Osteocyte (in vitro differentiated cells): ENCODE data around the gene PAIP1. TPM values are rescaled to one million over a fixed set of nuclear protein-coding genes. Genes with fewer than 3 reads are reported as not detected.
"Not testable (repeated sequence)": the region's sequence is repeated elsewhere in the genome, so short reads cannot be mapped to it uniquely, and the experiment has no call there.

Experiments used
- DNase-seq: peaks from one replicate; pipeline ENCODE4 v3.0.0; 2021; ENCODE audit warnings: mixed read lengths; ENCODE audit not compliant: unreplicated experiment; ENCODE audit errors: extremely low spot score
- H3K27ac Mint-ChIP-seq: one replicate; pipeline ENCODE4 v1.8.0; 2021; ENCODE audit warnings: mild to moderate bottlenecking, mixed read lengths; ENCODE audit not compliant: unreplicated experiment
- H3K27me3 Mint-ChIP-seq: one replicate; pipeline ENCODE4 v1.8.0; 2021; ENCODE audit warnings: mixed read lengths; ENCODE audit not compliant: unreplicated experiment
- H3K36me3 Mint-ChIP-seq: one replicate; pipeline ENCODE4 v1.8.0; 2021; ENCODE audit warnings: mixed read lengths; ENCODE audit not compliant: unreplicated experiment
- H3K4me1 Mint-ChIP-seq: one replicate; pipeline ENCODE4 v1.8.0; 2021; ENCODE audit warnings: mixed read lengths; ENCODE audit not compliant: unreplicated experiment
- H3K4me3 Mint-ChIP-seq: one replicate; pipeline ENCODE4 v1.8.0; 2021; ENCODE audit warnings: mild to moderate bottlenecking, moderate library complexity, mixed read lengths; ENCODE audit not compliant: unreplicated experiment
- H3K9me3 Mint-ChIP-seq: one replicate; pipeline ENCODE4 v1.8.0; 2021; ENCODE audit warnings: mixed read lengths; ENCODE audit not compliant: unreplicated experiment
- CTCF ChIP-seq: fragments of 200-600 bp; sonication (generic); IDR thresholded peaks from 2 replicates; pipeline ENCODE4 v1.5.0; 2021; ENCODE audit warnings: antibody characterized with exemption, mild to moderate bottlenecking, moderate library complexity
- total RNA-seq: library from RNA; stranded (reverse); gene quantifications from 2 replicates; pipeline ENCODE4 v1.2.1, GENCODE V29; 2021

PAIP1 gene
- total RNA-seq, 1 donor from 2014 or later: 105 TPM

GRCh38 chr5:43520615-43521014 is 36.3 kb downstream of the PAIP1 start:
- Mint-ChIP-seq H3K27ac (no peak overlapping the region), H3K4me3 (no peak overlapping the region), H3K4me1 (peaks cover 3% of the 10 kb centered on the region), H3K36me3 (peaks cover 23% of the 10 kb centered on the region), H3K9me3 (no peaks in the 10 kb centered on the region), H3K27me3 (no peaks in the 10 kb centered on the region)
- no peak for DNase-seq
- TF ChIP-seq CTCF: no peak

GRCh38 chr5:43515678-43516048 is 41.2 kb downstream of the PAIP1 start:
- peaks cover 28% of the 10 kb centered on the region for H3K4me1 Mint-ChIP-seq

GRCh38 chr5:43514816-43515677 is 41.8 kb downstream of the PAIP1 start, which contains the start of gene C5orf34:
TSS of gene C5orf34 (minus strand) at chr5:43515148. CDS start at chr5:43509339, 5,809 bp downstream.
- Mint-ChIP-seq H3K9me3 (no peaks in the 10 kb centered on the region), H3K4me1 (peaks cover 28% of the 10 kb centered on the region), H3K4me3 (peak within 1 kb of the TSS; percentile 89), H3K36me3 (no peaks in the 10 kb centered on the region), H3K27me3 (no peaks in the 10 kb centered on the region), H3K27ac (peak within 1 kb of the TSS; percentile 99)
- no peak for TF ChIP-seq CTCF
- peak; percentile 98 for DNase-seq

More at GRCh38 chr5:43515678-43516048, 41.2 kb downstream of the PAIP1 start:
- Mint-ChIP-seq H3K9me3 (no peaks in the 10 kb centered on the region), H3K27ac (peak overlapping the region; percentile 99), H3K27me3 (no peaks in the 10 kb centered on the region), H3K36me3 (no peaks in the 10 kb centered on the region), H3K4me3 (peak overlapping the region; percentile 89)
- no peak for TF ChIP-seq CTCF
- no peak for DNase-seq

- DNase-seq: no peak
- H3K27me3 Mint-ChIP-seq: no peaks in the 10 kb centered on the region
- peak overlapping the region; percentile 89 for H3K4me3 Mint-ChIP-seq
- no peak for TF ChIP-seq CTCF
- H3K36me3 Mint-ChIP-seq: no peaks in the 10 kb centered on the region
- H3K27ac Mint-ChIP-seq: peak overlapping the region; percentile 99
- peaks cover 28% of the 10 kb centered on the region for H3K4me1 Mint-ChIP-seq
- H3K9me3 Mint-ChIP-seq: no peaks in the 10 kb centered on the region
Observed at GRCh38 chr5:43514471-43514815, 42.4 kb downstream of the PAIP1 start.

- Mint-ChIP-seq H3K36me3 (no peaks in the 10 kb centered on the region), H3K4me1 (peaks cover 28% of the 10 kb centered on the region), H3K4me3 (peak overlapping the region; percentile 89), H3K27ac (peak overlapping the region; percentile 99), H3K27me3 (no peaks in the 10 kb centered on the region), H3K9me3 (no peaks in the 10 kb centered on the region)
- no peak for DNase-seq
- no peak for TF ChIP-seq CTCF
Observed at GRCh38 chr5:43514025-43514424, 42.9 kb downstream of the PAIP1 start.

- not testable (repeated sequence) for H3K36me3 Mint-ChIP-seq, H3K27ac Mint-ChIP-seq, H3K9me3 Mint-ChIP-seq, DNase-seq, H3K27me3 Mint-ChIP-seq, H3K4me3 Mint-ChIP-seq
- peaks cover 28% of the 10 kb centered on the region for H3K4me1 Mint-ChIP-seq
Observed at GRCh38 chr5:43511062-43511461, 45.8 kb downstream of the PAIP1 start.
